GM12875 (cell line): ENCODE results near the gene FAM13A.

Experiments used
- H3K4me3 ChIP-seq: one replicate; pipeline ENCODE4 v1.5.1; 2011; ENCODE audit warnings: low read depth, low read length, control low read depth
- TF ChIP-seq, protein P1 (sequence below): IDR thresholded peaks from 2 replicates; pipeline ENCODE4 v1.5.1; 2011; ENCODE audit warnings: low read depth, mild to moderate bottlenecking, control low read depth, inconsistent platforms, low read length, moderate library complexity, borderline replicate concordance; ENCODE audit not compliant: insufficient read depth

The FAM13A gene

GRCh38 chr4:88880501-88881226, 176.3 kb downstream of the FAM13A start:
- H3K4me3 ChIP-seq, result no peak overlapping the region

DNA sequence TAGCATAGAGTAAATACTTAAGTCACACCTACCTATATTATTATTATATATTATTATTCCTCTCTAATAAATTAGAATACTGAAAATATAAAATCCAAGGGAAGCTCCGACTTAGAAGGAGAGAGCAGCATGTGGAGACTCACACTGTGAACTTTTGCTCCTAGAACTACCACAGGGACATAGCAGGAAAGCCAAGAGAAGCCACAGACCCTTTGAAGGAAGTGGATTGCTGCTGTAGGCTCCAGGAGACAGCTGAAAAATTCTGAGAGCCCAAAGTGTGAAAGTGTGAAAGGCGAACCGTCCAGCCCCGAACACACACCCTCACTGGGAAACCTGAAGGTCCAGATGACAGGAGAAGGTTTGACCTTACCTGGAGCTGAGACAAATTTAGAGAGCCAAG, 177.0 kb downstream of the FAM13A start:
- TF ChIP-seq, protein P1, sequence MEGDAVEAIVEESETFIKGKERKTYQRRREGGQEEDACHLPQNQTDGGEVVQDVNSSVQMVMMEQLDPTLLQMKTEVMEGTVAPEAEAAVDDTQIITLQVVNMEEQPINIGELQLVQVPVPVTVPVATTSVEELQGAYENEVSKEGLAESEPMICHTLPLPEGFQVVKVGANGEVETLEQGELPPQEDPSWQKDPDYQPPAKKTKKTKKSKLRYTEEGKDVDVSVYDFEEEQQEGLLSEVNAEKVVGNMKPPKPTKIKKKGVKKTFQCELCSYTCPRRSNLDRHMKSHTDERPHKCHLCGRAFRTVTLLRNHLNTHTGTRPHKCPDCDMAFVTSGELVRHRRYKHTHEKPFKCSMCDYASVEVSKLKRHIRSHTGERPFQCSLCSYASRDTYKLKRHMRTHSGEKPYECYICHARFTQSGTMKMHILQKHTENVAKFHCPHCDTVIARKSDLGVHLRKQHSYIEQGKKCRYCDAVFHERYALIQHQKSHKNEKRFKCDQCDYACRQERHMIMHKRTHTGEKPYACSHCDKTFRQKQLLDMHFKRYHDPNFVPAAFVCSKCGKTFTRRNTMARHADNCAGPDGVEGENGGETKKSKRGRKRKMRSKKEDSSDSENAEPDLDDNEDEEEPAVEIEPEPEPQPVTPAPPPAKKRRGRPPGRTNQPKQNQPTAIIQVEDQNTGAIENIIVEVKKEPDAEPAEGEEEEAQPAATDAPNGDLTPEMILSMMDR, result no peak

More at GRCh38 chr4:88880501-88881226, 176.3 kb downstream of the FAM13A start:
- TF ChIP-seq, protein P1, result no peak

DNA sequence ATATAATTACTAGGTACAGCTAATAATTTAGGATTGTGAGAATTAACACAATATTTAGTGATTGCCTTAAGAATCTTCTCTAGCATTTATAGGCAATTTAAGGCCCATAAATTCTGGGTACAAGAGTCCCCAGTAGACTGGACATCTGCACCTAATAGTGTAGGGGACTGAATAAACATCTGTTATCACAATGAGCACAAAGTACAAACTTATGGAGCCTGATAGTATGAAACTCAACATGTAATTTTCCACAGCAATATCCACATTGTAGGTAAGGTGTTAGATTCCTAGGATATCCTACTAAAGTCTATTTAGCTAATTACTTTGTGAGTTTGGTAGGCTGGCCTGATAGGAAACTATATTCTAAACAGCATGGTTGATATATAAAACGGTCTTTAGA, 178.3 kb downstream of the FAM13A start:
- no peak overlapping the region for H3K4me3 ChIP-seq
- TF ChIP-seq, protein P1, result no peak

More for the DNA sequence above, 177.0 kb downstream of the FAM13A start:
- no peak overlapping the region for H3K4me3 ChIP-seq

- no peak overlapping the region for H3K4me3 ChIP-seq
- TF ChIP-seq, protein P1, result no peak
Observed at GRCh38 chr4:88870428-88870827, 186.6 kb downstream of the FAM13A start.

- TF ChIP-seq, protein P1, result no peak
- H3K4me3 ChIP-seq, result no peak overlapping the region
Observed at GRCh38 chr4:88868510-88868909, 188.5 kb downstream of the FAM13A start.

DNA sequence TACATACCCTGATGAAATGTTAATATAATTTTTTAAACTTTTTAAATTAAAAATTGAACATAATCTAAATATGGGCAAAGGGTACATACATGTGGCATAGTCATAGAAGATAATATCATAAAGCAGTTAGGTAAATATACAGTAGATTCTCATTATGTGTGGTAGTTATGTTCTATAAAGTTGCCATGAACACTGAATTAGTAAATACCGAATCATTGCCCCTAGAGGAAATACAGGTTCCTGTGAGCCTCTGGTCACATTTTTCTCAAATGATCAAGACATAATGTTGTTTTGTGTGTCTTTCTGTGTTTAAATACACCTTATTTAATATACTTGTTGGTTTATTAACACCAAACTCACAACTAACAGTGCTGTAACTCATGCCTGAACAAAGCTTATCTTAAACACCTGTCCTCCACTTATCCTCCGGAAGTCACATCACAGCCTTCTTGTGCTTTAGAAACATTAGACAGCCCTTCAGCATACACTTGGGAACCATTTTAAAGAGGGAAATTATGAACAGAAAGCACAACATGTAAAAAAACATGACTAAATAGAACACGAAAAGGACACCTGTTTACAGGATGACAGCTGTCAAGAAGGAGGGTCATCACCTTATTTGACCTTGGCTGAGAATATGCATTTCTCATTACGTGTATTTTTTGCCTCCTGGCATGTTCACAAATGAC, 190.0 kb downstream of the FAM13A start:
- H3K4me3 ChIP-seq, result no peak overlapping the region
- TF ChIP-seq, protein P1, result no peak

DNA sequence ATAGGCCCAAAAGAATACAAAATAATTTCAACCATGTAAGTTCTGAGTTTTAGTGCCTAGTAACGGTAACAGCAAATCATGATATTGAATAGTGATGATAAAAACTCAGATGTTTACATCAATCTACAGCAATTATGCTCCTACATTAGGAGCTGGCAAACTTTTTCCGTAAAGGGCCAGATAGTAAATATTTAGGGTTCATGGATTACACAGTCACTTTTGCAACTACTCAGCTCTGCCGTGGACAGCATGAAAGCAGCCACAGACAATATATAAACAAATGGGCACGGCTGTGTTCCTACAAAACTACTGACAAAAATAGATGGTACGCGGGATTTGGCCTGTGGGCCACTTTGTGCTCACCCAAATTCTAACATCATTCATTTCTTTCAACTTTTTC, 191.5 kb downstream of the FAM13A start:
- TF ChIP-seq, protein P1, result no peak

More for the DNA sequence above, 191.5 kb downstream of the FAM13A start:
- no peak overlapping the region for H3K4me3 ChIP-seq
